NCI-H2081 (cell line): Measurements from ENCODE around the gene NMU.
"Not testable (repeated sequence)": the region's sequence is repeated elsewhere in the genome, so short reads cannot be mapped to it uniquely, and the experiment has no call there.

Experiments
- DNase-seq, 2 experiments: peaks; one replicate each; lab custom pipeline; 2025; lab: John Stamatoyannopoulos, UW

NMU gene

GRCh38 chr4:55554453-55555030 is 81.6 kb downstream of the NMU start:
- DNase-seq: peak in 1 of 2 experiments; percentile 4

GRCh38 chr4:55553441-55554201 is 82.5 kb downstream of the NMU start:
- no peak for DNase-seq

GRCh38 chr4:55551964-55552363 is 84.1 kb downstream of the NMU start:
- DNase-seq: not testable (repeated sequence)

- no peak for DNase-seq
Observed at GRCh38 chr4:55549888-55550287, 86.2 kb downstream of the NMU start.

- DNase-seq: no peak
Observed at GRCh38 chr4:55547918-55548317, 88.2 kb downstream of the NMU start.

GRCh38 chr4:55547466-55547770 is 88.7 kb downstream of the NMU start:
- DNase-seq: peak in 1 of 2 experiments; percentile 68

- DNase-seq: peak; percentile 88 to 90
Observed at GRCh38 chr4:55546756-55547465, 89.2 kb downstream of the NMU start, which contains the start of gene CLOCK. Gene CLOCK, minus strand, starts transcription at chr4:55546909. Its CDS starts 64,124 bp downstream, at chr4:55482785.

GRCh38 chr4:55546506-55546755 is 89.7 kb downstream of the NMU start:
- DNase-seq: no peak

GRCh38 chr4:55545641-55546505 is 90.2 kb downstream of the NMU start:
- DNase-seq: peak; percentile 59 to 80
